ENCODE measurements around the gene NTM.
A peak's percentile ranks its signal among the peaks of the same experiment; 100 is the strongest.
"Not testable (repeated sequence)": the region's sequence is repeated elsewhere in the genome, so short reads cannot be mapped to it uniquely, and the experiment has no call there.

NTM gene

DNA sequence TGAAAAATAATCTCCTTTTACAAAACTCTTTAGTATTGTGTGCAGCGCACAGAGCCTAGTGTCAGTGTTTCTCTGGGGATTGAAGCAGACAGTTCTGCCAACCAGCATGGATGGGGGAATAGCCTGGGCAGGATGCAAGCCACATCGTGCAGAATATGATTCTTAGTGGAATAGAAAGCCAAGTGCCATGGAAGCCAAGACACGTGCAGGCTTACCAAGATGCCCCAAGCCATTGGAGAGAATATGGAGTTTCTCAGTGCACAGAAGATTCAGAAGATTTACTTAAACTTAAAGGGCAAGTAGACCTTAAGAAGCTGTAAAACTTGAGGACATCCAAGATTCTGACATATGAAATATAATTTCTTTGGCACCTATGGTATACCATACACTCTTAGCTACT, 917.6 kb downstream of the NTM start:
- no peak for DNase-seq (ENCODE audit: low read depth)

DNA sequence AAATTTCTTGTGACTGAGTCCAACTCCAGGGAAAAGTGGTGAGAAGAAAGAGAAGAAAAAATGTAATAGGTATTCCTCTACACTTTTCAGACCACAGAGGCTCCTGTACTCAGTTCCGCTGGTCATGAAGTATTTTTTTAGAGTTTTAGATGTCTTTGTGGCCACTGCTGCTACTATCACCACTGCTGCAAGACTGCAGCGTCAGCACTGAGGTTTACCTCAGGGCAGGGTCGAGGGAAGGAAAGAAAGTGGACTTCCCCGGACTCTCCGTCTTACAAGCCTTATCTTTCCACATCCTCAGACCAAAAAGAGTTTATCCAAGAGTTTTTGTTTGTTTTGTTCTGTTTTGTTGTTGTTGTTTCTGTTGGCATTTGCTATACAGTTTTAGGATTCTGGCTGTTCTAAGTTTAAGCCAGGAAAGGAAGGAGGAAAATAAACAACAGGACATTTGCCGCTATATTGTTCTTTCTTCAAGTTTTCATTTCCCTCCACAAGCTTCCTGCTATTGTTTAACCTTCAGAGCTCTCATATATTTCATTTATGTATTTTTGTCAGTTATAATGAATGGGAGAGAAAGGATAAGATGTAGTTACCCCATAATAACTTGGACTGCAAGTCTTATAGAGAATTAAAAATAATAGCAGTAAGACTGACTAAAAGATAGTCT, 919.3 kb downstream of the NTM start:
- DNase-seq (ENCODE audit: low read depth) = no peak
- no peak overlapping the region for H3K4me3 ChIP-seq (ENCODE audit: low read depth, low read length)

More for the DNA sequence above, 917.6 kb downstream of the NTM start:
- no peak overlapping the region for H3K4me3 ChIP-seq (ENCODE audit: low read depth, low read length)

- H3K4me3 ChIP-seq (ENCODE audit: low read depth, low read length) = no peak overlapping the region
- no peak for DNase-seq (ENCODE audit: low read depth)
Measured at GRCh38 chr11:132293586-132293985, 923.2 kb downstream of the NTM start.

GRCh38 chr11:132296946-132297610, 926.7 kb downstream of the NTM start:
- H3K4me3 ChIP-seq (ENCODE audit: low read depth, low read length) = no peak overlapping the region
- no peak for DNase-seq (ENCODE audit: low read depth)

DNA sequence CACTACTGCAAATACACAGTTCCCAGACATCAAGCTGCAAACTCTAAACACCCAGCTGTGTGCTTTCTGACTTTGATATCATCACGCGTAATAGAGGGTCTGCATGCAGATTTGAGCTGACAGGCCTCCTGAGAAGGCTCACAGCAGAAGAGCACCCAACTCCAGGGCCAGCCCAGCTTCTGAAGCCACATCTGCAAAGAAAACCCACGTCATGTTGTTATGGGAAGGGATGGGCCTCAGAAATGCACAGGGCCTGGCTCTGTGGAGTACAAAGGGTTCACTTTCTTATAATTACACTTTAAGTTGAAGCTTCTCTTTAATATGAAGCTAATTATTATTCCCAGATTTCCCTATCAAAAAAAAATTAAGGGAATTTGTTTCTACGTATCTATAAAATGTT, 927.9 kb downstream of the NTM start:
- no peak overlapping the region for H3K4me3 ChIP-seq (ENCODE audit: low read depth, low read length)
- no peak for DNase-seq (ENCODE audit: low read depth)

GRCh38 chr11:132300283-132300682, 929.9 kb downstream of the NTM start:
- no peak for DNase-seq (ENCODE audit: low read depth)
- H3K4me3 ChIP-seq (ENCODE audit: low read depth, low read length) = no peak overlapping the region

- H3K4me3 ChIP-seq (ENCODE audit: low read depth, low read length) = no peak overlapping the region
- DNase-seq (ENCODE audit: low read depth) = no peak
Measured at GRCh38 chr11:132301465-132301864, 931.0 kb downstream of the NTM start.

DNA sequence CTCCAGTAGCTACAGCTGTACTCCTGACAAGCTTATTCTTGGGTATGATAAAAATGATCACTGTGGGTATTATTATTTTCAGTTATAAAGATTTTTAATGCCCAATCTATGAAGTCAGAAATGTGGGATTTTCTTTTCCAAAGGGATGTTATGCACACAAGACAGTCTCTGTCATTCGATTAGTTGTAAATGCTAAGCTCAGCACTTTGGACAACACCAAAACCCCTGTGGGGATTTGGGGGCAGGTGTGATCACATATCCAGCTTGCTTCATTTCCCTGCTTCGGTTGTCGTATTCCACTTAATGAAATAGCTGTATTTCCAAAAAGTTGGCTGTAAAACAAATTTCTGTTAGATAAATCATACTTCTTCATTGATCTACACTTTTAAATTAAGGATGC, 931.5 kb downstream of the NTM start:
- DNase-seq (ENCODE audit: low read depth) = no peak

DNA sequence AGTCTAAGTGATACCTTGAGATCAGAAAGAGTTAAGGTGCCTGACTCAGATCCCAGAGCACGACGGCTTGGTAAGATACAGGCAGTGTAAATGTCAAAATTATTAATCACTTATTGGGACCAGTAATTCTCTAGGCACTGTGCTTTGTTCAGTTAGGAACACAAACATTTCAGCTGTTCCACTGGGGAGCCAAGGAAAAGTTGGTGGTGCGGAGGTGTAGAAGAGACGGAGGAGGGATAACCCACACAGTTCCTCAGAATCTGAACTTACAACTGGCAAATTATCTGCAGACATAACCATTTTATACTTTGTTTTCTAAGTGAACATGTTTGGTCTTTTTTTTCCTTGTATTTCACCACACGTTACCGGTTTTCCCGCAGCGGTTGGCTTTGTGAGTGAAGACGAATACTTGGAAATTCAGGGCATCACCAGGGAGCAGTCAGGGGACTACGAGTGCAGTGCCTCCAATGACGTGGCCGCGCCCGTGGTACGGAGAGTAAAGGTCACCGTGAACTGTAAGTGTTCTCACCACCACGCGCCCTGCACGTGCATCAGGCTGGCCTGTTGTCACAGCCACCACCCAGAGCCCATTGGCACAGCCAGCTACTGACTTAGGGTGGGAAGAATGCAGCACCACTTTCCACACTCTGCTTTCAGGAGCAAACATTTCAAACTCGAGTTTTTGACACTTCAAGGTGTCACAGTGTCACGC, 937.0 kb downstream of the NTM start:
- DNase-seq (ENCODE audit: low read depth) = no peak
- H3K4me3 ChIP-seq (ENCODE audit: low read depth, low read length) = no peak overlapping the region

More for the DNA sequence above, 931.5 kb downstream of the NTM start:
- H3K4me3 ChIP-seq (ENCODE audit: low read depth, low read length) = no peak overlapping the region

GRCh38 chr11:132310390-132311375, 940.3 kb downstream of the NTM start:
- no peak overlapping the region for H3K4me3 ChIP-seq (ENCODE audit: low read depth, low read length)
- DNase-seq (ENCODE audit: low read depth) = no peak

DNA sequence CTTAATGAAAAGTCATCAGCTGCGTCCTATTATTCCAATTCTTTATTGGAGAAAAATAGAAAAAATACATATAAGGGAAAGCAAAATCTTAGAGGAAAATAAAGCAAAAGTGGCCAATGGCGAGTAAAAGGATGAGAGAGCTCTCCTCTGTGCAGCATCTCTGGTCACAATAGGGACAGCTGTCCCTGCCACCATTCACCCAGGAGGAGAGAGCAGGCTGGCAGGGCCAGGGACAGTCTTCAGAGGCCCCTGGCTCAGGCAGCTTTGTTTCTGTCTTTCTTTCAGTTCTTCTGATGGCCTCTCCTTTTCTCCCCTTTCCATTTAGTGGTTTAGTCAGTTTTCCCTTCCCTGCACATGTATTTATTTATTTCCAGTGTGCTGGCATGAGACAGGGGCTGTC, 941.3 kb downstream of the NTM start:
- H3K4me3 ChIP-seq (ENCODE audit: low read depth, low read length) = no peak overlapping the region
- no peak for DNase-seq (ENCODE audit: low read depth)

DNA sequence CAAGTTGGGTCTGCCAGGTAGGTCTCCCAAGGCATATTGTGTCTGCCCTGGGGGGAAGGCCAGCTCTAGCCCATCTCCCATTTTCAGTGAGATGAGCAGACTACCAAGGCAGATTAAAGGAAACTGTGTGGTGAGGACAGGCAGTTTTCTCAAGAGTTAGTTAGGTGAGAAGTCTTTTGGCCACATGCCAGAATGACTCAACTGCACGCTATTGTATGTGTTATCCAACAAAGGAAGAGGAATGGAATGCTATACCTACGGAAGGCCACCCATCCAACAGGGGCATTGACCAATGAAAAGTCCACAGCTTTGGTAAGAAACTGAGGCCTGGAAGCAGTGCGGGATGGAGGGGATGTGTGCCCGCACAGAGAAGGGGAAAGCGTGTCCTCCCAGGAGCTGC, 941.7 kb downstream of the NTM start:
- DNase-seq (ENCODE audit: low read depth) = peak; percentile 51
- no peak overlapping the region for H3K4me3 ChIP-seq (ENCODE audit: low read depth, low read length)

- H3K4me3 ChIP-seq (ENCODE audit: low read depth, low read length) = no peak overlapping the region
- DNase-seq (ENCODE audit: low read depth) = no peak
Measured at GRCh38 chr11:132312701-132313111, 942.3 kb downstream of the NTM start.

DNA sequence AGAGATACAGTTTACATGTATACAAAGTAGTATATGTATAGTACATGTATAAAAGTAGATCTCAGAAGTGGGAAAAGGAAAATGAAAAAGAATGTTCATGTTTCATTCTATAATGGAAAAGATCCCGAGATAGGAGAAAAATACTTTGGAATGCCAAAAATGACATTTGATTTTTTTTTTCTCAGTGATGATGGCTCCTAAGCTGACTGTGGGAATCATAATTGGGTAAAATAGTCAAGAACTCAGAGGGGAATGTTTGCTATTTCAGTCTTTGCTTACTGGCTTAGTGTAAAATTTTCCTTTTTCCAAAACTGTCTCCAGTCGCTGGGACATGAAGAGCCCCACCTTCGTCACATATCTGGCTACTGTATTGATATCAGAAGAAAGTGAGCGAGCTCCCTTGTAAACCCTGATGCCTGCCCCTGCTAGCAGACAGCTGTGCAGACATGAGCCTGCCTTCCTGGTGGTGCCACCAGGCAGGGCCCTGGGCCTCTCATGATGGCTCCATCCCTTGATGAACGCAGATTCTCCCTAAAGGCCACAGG, 944.6 kb downstream of the NTM start:
- no peak overlapping the region for H3K4me3 ChIP-seq (ENCODE audit: low read depth, low read length)
- DNase-seq (ENCODE audit: low read depth) = no peak

DNA sequence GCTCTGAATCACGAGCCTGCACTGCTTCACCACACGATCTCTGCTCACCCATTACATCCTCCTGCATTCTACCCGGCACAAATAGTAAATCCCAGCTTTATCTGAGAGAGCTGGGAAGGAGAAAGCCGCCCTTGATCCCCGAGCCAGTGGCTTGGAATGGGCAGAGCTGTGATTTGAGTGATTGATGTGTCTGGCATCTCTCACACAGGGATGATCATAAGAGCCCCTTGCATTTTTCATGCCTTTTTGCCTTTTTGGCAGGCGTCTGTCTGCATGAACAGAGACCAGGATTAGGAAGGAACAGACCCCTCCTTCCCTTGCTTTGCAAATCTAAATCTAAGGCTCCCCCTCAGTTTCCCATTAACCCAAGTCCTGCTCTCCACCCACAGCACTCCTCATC, 945.3 kb downstream of the NTM start:
- DNase-seq (ENCODE audit: low read depth) = no peak

DNA sequence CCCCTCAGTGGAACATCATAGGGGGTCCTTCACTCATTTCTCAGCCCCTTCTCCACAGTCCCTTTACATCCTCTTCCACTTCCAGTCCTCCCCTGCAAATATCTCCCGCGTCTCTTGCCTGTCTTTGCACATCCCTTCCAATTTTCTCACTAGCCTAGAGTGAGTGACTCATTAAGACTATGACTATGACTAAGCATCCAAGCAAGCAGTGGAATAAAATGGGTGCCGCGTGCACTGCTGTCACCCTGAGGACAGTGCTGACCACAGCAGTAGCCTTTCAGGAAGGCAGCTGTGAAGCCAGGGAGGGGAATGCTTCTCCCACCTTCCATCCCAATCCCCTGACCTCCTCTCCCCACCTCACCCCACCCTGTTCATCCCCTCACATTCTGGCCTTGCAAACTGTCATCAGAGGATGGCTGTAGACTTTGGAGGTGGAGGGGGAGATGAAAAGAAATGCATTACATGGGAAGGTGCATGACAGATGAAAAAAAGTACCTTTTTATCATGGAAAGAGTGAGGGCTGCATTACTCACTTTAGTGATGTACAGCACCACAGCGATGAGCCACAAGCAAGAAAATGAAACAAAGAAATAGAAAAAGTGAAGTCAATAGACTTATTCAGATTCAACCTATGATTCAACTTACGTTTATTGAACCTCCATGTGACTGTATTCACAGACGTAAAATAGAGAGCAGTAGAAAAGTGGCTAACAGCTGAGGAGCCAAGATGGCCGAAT, 948.2 kb downstream of the NTM start:
- no peak overlapping the region for H3K4me3 ChIP-seq (ENCODE audit: low read depth, low read length)
- peak; percentile 39 for DNase-seq (ENCODE audit: low read depth)

More for the DNA sequence above, 945.3 kb downstream of the NTM start:
- no peak overlapping the region for H3K4me3 ChIP-seq (ENCODE audit: low read depth, low read length)

- DNase-seq (ENCODE audit: low read depth); H3K4me3 ChIP-seq (ENCODE audit: low read depth, low read length): not testable (repeated sequence)
Measured at GRCh38 chr11:132319419-132319818, 949.0 kb downstream of the NTM start.

DNA sequence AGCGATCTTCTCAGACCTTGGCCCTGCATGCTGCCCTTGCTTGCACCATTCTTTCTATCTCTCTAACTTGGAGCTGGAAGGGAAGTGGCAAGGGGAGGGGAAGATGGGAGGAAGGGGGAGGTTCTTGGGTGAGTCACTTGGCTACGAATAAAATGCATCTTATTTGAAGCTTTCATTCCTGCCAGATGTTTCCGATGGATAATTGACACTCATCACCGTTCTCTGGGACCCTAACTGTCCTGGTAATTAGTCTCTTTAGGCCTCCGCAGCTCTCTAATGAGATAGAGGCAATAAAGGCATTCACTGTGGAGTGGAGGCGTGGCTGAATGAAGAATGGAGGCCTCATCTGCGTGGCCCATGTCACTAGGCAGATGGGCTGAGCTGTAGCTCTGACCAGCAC, 960.1 kb downstream of the NTM start:
- H3K4me3 ChIP-seq (ENCODE audit: low read depth, low read length) = no peak overlapping the region
- no peak for DNase-seq (ENCODE audit: low read depth)

GRCh38 chr11:132332521-132332920, 962.1 kb downstream of the NTM start:
- H3K4me3 ChIP-seq (ENCODE audit: low read depth, low read length) = no peak overlapping the region
- DNase-seq (ENCODE audit: low read depth) = no peak

Data from skeletal muscle cell (primary cell).